Sigmoid colon (tissue), 4 donors: ENCODE data around the gene TTC9B.

Experiments
- CTCF ChIP-seq, 4 experiments: fragments of 450-650 bp in 3 of 4; fragments of 200-600 bp in 1 of 4; IDR thresholded peaks; one replicate each; pipeline ENCODE4 v1.5.1; 2016 to 2019; ENCODE audit warnings: antibody characterized with exemption in 4 of 4, mild to moderate bottlenecking in 3 of 4, moderate library complexity in 2 of 4
- EP300 ChIP-seq, 4 donors: sonication (generic); formaldehyde crosslinking; IDR thresholded peaks; one replicate each; pipeline ENCODE4 v1.6.1; 2017; ENCODE audit warnings: antibody characterized with exemption in 4 of 4
- POLR2A ChIP-seq, 2 donors: fragments of 450-650 bp; IDR thresholded peaks; one replicate each; pipeline ENCODE4 v1.6.1; 2016; ENCODE audit warnings: antibody characterized with exemption in 2 of 2, mild to moderate bottlenecking in 2 of 2, moderate library complexity in 2 of 2
- POLR2AphosphoS5 ChIP-seq, 4 donors: sonication (generic); formaldehyde crosslinking; IDR thresholded peaks; one replicate each; pipeline ENCODE4 v1.6.1; 2017; ENCODE audit warnings: antibody characterized with exemption in 4 of 4

GRCh38 chr19:40177286-40178070 is 40.7 kb downstream of the TTC9B start:
- TF ChIP-seq POLR2AphosphoS5 (IDR thresholded peaks at IDR 0.05) (no peak), POLR2A (IDR thresholded peaks at IDR 0.05) (no peak), CTCF (IDR thresholded peaks at IDR 0.05) (no peak), EP300 (IDR thresholded peaks at IDR 0.05) (no peak)
